Measurements from ENCODE around the gene MPEG1.

GRCh38 chr11:59179121-59179520 is 33.6 kb downstream of the MPEG1 start:
- TF ChIP-seq, protein P1, sequence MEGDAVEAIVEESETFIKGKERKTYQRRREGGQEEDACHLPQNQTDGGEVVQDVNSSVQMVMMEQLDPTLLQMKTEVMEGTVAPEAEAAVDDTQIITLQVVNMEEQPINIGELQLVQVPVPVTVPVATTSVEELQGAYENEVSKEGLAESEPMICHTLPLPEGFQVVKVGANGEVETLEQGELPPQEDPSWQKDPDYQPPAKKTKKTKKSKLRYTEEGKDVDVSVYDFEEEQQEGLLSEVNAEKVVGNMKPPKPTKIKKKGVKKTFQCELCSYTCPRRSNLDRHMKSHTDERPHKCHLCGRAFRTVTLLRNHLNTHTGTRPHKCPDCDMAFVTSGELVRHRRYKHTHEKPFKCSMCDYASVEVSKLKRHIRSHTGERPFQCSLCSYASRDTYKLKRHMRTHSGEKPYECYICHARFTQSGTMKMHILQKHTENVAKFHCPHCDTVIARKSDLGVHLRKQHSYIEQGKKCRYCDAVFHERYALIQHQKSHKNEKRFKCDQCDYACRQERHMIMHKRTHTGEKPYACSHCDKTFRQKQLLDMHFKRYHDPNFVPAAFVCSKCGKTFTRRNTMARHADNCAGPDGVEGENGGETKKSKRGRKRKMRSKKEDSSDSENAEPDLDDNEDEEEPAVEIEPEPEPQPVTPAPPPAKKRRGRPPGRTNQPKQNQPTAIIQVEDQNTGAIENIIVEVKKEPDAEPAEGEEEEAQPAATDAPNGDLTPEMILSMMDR (IDR thresholded peaks at IDR 0.05; ENCODE audit: low read depth, low read length, poor library complexity, severe bottlenecking), result no peak
- no peak for TF ChIP-seq EZH2phosphoT487 (IDR thresholded peaks at IDR 0.05; ENCODE audit: borderline replicate concordance, low read length)

Measured in DOHH2 (cell line).